Jurkat, Clone E6-1 (cell line): ENCODE data around the gene ITCH.
"Not testable (repeated sequence)": the region's sequence is repeated elsewhere in the genome, so short reads cannot be mapped to it uniquely, and the experiment has no call there.

Source experiments
- DNase-seq: peaks from one replicate; pipeline ENCODE4 v3.0.0-alpha.2; 2011; ENCODE audit warnings: low read depth, low spot score
- H3K4me3 ChIP-seq: 2 replicates; pipeline ENCODE4 v1.5.1; 2011; ENCODE audit warnings: mild to moderate bottlenecking, low read length, control low read depth, moderate library complexity

The ITCH gene

GRCh38 chr20:34439168-34439567, 76.1 kb downstream of the ITCH start:
- no peak overlapping the region for H3K4me3 ChIP-seq
- no peak for DNase-seq

DNA sequence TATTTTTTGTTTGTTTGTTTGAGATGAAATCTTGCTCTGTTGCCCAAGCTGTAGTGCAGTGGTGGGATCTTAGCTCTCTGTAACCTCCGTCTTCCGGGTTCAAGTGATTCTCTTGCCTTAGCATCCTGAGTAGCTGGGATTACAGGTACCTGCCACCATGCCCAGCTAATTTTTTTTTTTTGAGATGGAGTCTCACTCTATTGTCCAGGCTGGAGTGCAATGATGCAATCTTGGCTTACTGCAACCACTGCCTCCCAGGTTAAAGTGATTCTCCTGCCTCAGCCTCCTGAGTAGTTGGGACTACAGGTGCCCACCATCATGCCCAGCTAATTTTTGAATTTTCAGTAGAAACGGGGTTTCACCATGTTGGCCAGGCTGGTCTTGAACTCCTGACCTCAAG, 78.3 kb downstream of the ITCH start:
- not testable (repeated sequence) for DNase-seq, H3K4me3 ChIP-seq

DNA sequence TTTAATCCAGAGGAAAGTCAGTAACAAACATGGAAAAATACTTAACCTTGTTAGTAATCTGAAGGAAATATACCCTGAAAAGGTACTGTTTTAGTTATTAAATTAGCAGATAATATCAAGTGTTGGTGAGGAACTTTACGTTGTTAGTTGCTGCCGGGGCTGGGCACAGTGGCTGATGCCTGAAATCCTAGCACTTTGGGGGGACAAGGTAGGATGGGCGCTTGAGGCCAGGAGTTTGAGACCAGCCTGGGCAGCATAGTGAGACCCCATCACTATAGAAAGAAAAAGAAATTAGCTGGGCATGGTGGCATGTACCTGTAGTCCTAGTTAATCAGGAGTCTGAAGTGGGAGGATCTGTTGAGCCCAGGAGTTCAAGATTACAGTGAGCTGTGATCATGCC, 80.5 kb downstream of the ITCH start:
- H3K4me3 ChIP-seq, result no peak overlapping the region

GRCh38 chr20:34445177-34446065, 82.3 kb downstream of the ITCH start:
- no peak for DNase-seq
- H3K4me3 ChIP-seq, result no peak overlapping the region

More for the DNA sequence above, 80.5 kb downstream of the ITCH start:
- no peak for DNase-seq

DNA sequence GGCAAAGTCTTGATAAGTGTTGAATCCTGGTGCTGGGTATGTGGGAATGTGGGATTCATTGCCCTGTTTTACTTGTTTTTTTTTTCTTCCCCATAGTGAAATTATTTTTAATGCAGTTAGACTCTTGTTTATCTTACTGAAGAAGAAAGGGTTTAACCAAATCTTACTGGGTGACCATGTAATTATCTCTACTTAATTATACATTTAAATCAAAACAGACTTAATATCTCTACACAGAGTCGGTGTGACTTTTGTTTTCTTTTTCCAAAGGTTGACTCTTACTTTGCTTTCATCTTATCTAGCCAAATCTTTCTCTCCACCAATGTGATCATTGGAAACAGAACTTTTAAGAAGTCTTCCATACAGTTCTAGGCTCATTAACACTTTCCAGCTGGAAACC, 85.4 kb downstream of the ITCH start:
- DNase-seq, result no peak
- H3K4me3 ChIP-seq, result no peak overlapping the region

DNA sequence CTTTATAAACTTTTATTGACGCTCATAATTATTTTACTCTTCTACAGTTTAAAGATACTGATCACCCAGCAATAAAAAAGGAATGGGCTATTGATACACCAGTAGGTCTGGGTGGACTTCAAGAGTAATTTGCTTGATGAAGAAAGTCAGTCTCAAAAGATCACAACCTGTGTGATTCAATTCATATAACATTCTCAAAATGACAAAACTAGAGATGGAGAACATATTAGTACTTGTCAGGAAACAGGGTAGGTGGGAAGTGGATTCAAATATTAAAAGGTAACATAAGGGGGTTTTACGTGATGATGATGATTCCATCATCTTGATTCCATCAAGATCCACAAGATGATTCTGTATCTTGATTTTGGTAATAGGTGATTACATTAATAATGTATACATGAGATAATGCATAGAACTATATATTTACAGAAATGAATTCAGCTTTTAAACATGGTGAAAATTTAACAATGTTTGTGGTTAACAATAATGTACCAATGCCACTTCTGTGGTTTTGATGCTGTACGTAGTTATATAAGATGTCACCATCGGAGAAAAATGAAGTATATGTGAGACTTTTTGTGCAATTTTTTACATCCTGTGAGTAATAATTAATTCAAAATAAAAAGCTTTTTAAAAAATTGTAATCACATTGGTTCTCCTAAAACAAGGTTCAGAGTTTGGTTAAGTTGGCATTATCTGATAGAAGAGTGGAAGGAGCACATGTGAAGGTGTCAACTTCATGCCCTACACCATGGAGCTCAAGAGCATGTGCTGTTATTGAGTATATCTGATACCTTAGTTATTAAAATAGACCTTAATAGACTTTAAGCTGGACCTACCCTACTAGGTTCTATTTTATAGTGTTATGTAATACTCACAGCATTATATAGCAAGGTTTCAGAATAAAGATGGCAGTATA, 86.9 kb downstream of the ITCH start:
- DNase-seq, result no peak
- H3K4me3 ChIP-seq, result no peak overlapping the region

DNA sequence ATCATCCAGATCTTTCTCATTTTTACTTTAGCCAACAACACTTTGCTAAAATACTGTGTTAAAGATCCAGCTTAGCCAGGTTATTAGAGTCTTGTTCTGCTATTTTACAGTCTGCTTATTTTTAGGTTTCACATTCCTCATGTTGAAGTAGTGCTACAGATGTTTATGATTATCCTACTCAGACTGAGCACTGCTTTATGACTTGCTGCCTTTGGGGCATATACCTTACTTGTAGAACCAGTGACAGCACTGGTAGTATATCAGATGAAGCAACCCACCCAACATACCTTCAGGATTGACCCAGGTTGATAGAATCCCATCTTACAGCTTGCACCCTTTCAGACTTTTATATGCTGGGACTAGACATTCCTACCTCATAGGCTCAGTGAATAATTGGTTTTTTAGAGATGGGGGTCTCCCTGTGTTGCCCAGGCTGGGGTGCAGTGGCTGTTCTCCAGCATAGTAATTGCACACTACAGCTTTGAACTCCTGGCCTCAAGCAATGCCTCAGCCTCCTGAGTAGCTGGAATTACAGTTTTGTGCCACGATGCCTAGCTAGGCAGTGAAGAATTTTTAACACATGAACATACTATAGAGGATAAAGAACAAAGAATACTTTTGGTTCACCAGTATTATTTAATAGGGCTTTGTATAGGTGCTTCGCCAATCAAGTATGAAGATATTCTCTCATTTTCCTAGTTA, 89.4 kb downstream of the ITCH start:
- no peak for DNase-seq
- H3K4me3 ChIP-seq, result no peak overlapping the region

GRCh38 chr20:34458631-34459030, 95.6 kb downstream of the ITCH start:
- no peak for DNase-seq
- no peak overlapping the region for H3K4me3 ChIP-seq

GRCh38 chr20:34459209-34459897, 96.3 kb downstream of the ITCH start:
- no peak for DNase-seq
- no peak overlapping the region for H3K4me3 ChIP-seq

- no peak for DNase-seq
- H3K4me3 ChIP-seq, result no peak overlapping the region
These were observed 98.7 kb downstream of the ITCH start for GRCh38 chr20:34461779-34462087.

GRCh38 chr20:34468951-34469350, 105.9 kb downstream of the ITCH start:
- H3K4me3 ChIP-seq, result no peak overlapping the region
- DNase-seq, result no peak

GRCh38 chr20:34472246-34472925, 109.3 kb downstream of the ITCH start:
- DNase-seq, result no peak
- H3K4me3 ChIP-seq, result no peak overlapping the region

- DNase-seq, result peak; percentile 18
- H3K4me3 ChIP-seq, result no peak overlapping the region
These were observed 110.3 kb downstream of the ITCH start for GRCh38 chr20:34473262-34473883.

GRCh38 chr20:34475979-34476736, 113.1 kb downstream of the ITCH start:
- H3K4me3 ChIP-seq, result no peak overlapping the region
- DNase-seq, result no peak

DNA sequence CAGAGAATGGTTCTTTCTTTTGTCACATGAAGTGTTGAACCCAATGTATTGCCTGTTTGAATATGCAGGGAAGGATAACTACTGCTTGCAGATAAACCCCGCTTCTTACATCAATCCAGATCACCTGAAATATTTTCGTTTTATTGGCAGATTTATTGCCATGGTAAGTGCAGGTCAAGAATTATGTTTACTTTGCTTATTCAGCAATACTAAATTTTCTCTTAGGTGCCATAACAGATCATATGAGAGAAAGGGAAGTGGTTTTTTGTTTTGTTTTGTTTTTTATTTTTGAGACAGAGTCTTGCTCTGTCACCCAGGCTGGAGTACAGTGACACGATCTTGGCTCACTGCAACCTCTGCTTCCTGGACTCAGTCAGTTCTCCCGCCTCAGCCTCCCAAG, 116.6 kb downstream of the ITCH start:
- DNase-seq, result no peak

GRCh38 chr20:34482154-34482553, 119.1 kb downstream of the ITCH start:
- not testable (repeated sequence) for DNase-seq, H3K4me3 ChIP-seq

More for the DNA sequence above, 116.6 kb downstream of the ITCH start:
- no peak overlapping the region for H3K4me3 ChIP-seq

GRCh38 chr20:34483585-34484220, 120.6 kb downstream of the ITCH start:
- not testable (repeated sequence) for H3K4me3 ChIP-seq, DNase-seq
